GM19438 (cell line): ENCODE results near the gene TNIK.
"Not testable (repeated sequence)": the region's sequence is repeated elsewhere in the genome, so short reads cannot be mapped to it uniquely, and the experiment has no call there.

Source experiments
- ATAC-seq: cut with Tn5 transposase; IDR thresholded peaks from one replicate; pipeline ENCODE4 v1.9.1; 2021; ENCODE audit warnings: low read depth; ENCODE audit not compliant: unreplicated experiment

The TNIK gene

DNA sequence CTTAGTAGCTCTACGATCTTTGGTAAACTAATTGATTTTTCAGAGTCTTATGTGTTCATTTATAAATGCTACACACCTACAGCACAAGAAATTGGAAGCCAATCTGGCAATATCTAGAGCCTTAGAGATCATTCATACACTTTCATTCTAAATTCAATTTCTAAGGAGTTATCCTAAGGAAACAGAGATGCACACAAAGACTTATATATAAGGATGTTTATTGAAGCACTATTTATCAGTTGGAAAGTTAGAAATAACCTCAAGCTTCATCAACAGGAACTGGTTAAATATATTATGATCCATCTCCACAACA lies 12.7 kb downstream of the TNIK start:
- not testable (repeated sequence) for ATAC-seq

DNA sequence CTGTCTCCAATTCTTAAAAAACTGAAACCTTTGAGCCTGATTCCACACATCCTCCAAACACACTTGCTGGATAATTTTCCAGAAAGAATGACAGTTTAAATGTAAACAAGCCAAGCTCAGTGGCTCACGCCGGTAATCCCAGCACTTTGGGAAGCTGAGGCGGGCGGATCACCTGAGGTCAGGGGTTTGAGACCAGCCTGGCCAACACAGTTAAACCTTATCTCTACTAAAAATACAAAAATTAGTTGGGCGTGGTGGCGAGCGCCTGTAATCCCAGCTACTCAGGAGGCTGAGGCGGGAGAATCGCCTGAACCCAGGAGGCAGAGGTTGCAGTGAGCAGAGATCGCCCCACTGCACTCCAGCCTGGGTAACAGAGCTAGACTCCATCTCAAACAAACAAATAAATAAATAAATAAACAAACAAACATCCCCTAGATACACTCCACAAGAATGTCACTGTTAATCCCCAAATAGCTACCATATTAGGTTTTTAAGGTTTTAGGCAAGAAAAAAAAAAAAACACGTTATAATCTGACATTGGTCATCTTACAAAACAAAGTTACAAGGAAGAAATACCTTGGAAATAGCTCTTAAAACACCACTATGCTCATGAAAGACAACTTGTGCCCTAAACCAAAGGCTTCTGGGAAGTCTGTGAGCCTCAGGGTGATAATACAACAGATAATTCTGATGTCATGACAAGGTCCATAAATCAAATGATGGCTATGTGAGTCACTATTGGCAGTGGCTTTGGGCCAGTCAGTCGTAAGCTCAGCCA lies 13.2 kb downstream of the TNIK start:
- no peak for ATAC-seq

DNA sequence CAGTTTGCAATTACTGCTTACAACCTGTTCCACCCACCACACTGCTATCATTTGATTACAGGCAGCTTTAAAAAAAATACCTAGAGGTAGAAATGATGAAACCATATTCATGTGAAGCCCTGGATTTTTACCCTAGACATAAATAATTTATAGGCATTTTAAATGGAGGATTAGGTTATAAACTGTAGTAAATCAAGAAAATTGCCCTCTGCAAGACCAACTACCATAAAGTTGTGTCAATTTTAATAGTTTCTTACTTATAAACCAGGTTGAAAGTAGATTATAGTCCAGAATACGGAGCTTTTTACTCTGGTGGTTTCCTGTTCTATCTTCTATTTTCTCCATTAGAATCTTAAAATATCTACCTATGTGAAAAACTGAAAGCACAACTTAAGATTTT lies 13.9 kb downstream of the TNIK start:
- ATAC-seq: no peak

GRCh38 chr3:171445620-171446204 lies 14.5 kb downstream of the TNIK start:
- no peak for ATAC-seq

DNA sequence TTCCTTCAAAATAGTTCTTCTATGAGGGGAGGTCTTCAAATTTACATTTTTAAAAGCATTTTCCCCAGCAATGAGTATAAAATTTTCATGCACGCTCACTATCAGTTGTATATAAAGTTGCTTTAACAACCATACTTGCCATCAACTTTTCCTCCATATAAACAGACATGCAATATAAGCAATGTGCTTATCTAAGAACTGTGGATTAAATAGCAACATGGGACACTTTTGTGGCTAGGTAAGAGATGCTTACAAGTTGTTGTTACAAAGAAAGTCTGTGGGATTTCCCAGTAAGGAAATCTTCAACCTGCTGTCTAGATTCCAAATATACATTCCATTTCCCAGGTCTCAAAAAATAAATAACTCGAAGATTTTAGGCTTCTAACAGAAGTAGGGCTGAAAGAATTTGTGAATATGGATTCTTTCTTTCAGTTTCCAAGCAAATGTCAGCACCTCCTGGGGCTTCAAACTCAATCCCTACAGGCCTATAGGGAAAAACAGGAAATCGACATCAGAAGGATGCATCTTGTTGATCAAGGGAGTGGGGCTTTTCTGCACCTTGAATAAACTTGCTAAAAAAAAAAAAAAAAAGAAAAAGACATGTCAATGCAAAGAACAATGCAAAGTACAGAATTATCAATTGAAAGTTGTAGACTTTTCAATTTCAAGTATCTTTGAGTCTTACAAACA lies 16.1 kb downstream of the TNIK start:
- ATAC-seq: no peak

DNA sequence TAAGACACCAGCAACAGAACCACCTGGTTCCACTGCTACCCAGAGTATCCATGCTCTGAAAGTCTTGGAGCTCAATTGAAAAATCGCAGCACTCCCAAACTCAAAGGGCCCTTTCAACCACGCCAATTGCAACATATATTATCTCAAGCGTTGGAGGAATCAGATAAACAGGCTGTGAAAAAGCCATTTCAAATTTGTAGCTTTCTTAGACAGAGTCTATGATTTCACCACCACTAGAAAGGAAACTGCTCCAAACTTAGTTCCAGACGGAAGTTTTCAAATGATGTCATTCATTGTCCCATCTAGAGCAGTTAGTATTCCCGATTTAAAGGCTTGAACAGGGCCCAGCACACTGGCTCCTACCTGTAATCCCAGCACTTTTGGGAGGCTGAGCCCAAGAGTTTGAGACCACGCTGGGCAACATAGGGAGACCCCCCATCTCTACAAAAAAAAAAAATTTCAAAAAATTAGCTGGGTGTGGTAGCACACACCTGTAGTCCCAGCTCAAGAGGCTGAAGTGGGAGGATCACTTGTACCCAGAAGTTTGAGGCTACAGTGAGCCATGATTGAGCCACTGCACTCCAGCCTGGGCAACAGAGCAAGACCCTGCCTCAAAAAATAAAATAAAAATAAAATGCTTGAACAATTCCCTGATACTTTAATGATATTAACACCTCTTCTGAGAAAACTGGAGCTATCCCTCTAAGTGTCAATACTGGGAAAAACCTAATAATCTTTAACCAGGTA lies 16.8 kb downstream of the TNIK start:
- ATAC-seq: no peak

DNA sequence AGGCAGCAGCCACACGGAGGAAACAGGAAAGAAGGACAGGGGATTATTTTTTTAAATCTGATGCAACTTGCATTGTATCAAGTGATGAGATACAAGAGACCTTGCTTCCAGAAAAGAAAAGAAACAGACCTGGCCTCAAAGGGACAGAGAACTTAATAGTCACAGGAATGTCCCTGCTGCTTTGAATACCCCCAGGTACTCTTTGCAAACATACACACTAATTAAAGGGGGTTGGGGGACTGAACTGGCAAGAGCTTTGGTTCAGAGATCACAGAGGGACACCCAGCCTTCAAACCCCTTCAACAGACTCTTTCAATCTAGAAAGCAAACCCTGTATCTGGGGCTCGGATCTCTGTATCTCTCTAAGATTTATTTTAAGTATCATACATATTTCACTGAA lies 18.0 kb downstream of the TNIK start:
- no peak for ATAC-seq

GRCh38 chr3:171441381-171441780 lies 18.8 kb downstream of the TNIK start:
- no peak for ATAC-seq

DNA sequence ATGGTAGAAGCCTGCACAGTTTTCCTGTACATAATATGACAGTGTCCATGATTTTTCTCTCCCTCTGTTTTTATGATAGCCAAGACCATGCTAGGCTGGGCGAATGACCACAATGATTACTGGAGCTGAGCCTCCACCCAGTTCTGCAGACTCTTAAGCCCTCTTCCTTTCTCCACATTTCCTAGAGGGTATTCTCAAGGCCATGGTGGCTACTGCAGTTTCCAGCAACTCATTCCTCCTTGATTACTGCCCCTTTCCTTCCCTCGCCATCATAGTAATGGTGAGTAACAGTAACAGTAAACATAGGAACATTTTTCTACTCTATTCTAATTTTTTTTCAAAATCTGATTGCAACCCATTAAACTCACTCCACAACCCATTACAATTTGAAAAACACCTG lies 20.2 kb downstream of the TNIK start:
- no peak for ATAC-seq

DNA sequence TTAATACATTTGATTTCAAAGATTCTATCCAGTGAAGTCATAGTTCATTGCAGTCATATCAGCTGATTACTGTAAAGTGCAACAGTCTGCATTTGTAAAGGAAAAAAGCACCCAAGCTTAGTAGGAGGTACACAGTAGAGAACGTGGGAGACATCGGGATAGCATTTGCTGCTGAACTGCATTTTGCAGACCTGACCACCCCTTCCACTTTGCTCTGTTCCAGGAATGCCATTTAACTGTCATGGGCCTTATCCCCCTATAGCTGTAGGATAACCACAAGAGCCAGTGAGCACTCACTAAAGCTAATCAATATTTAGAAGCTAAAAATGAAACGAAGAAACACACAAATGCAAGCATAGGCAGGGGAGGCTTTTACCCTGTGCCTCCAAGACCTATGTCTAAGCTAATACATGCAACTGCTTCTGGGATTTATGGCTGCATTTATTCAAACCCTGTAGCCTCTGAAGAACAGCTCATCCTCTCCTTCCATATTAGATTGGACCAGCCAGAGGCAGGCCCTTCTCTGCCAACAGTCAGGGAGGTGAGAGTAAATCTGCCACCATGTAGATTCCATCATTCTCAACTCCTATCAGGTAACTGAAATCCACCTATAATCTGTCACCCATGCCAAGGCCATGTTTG lies 23.0 kb downstream of the TNIK start:
- no peak for ATAC-seq

GRCh38 chr3:171436380-171436779 lies 23.8 kb downstream of the TNIK start:
- no peak for ATAC-seq

- no peak for ATAC-seq
Measured at GRCh38 chr3:171435757-171436156, 24.4 kb downstream of the TNIK start.

DNA sequence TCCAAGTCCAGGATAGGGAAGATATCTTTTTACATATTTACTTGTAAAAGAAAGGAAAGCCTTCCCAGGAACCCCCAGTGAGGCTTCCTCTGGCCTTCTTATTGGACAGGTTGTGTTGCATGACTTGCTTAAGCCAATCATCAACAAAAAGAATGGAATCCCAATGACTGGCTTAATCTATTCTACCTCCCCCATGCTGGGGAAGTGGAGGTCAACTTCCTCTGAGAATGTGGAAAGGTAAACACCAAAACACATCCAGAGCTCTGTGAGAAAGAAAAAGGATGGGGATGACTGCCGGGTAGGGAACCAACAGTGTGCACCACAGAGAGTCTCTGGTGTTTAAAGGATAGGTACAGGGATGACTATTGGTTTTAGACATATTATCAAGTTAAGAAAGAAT lies 25.1 kb downstream of the TNIK start:
- ATAC-seq: no peak

- ATAC-seq: no peak
Measured at GRCh38 chr3:171432548-171432947, 27.7 kb downstream of the TNIK start.

DNA sequence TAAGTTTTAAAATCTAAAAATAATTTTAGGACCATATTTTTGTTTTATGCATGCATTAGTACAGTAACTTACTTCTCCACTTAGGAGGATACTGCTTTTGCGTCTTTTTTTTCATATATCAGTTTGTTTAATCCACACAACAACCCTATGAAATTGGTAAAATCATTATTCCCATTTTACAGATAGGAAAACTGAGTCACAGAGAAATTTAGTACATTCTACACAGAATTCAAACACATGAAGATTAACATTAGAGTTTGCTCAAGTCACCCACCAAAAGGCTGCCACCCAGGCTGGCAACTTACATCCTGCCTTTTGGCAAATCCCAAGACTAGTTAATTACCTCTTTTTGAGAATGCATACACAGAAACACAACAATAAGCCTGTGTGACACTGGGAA lies 28.7 kb downstream of the TNIK start:
- no peak for ATAC-seq

DNA sequence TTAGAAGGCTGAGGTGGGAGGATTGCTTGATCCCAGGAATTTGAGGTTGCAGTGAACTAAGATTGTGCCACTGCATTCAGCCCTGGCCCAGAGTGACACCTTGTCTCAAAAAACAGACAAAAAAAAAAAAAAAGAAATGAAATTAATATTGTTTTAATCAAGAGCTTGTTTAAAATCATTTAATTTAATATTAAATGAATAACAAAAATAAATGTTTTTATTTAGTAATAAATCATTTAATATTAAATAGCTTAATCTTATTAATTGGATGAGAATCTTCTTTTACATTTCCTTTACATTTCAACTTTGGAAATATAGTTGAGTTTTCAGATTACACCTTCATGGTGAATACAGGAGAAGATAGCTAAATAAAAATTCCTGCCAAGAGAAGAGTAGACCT lies 29.7 kb downstream of the TNIK start:
- ATAC-seq: no peak

- no peak for ATAC-seq
Measured at GRCh38 chr3:171429635-171430034, 30.6 kb downstream of the TNIK start.

GRCh38 chr3:171428892-171429291 lies 31.3 kb downstream of the TNIK start:
- ATAC-seq: no peak

DNA sequence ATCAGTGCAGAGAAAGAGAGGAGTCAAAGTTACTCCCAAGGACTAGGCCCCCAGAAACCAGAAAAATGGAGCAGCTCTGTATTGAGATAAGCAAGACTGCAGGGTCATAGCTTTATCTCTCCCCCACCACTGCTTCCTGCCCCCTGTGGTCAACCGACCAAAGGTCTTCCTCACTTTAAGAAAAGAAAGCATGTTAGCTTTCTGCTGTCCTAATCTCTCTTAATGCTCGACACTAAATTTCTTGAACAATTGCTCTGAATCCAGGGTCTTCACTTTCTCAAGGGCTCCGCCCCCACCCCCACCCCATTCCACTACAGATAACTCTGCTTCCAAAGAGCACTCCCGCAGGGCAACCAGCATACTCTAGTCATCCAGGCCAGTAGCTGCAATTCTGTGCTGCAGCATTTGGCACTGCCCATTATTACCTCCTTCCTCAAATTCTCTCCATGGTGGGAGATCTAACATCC lies 31.9 kb downstream of the TNIK start:
- ATAC-seq: no peak

DNA sequence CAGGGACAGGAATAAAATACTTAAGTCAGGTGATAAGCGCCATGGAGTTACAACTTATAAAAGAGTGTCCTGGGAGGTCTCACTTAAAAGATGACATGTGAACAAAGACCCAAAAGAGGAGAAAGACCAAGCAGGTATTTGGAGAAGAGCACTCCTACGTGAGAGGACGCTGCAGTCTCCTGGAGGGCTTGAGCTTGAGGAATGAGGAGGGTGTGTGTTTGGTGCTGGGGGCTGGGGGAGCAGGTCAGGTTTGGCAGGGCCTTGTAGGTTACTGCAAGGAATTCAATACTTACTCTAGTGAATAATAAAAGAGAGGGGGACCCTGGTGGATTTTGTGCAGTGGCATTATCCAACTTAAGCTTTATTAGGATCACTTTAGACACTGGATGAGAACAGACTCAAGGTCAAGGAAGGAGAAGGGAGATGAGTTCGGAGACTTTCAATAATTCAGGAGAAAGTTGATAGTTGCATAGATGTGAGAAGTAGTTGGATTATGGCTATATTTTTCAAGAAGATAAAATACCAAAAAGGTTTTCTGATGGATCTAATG lies 32.4 kb downstream of the TNIK start:
- no peak for ATAC-seq
